HG03064 (cell line): ENCODE results near the gene CPOX.

Experiments
- ATAC-seq: cut with Tn5 transposase; IDR thresholded peaks from one replicate; pipeline ENCODE4 v1.9.1; 2021; ENCODE audit warnings: low read depth; ENCODE audit not compliant: unreplicated experiment

The CPOX gene

GRCh38 chr3:98542623-98543022, 50.8 kb downstream of the CPOX start:
- ATAC-seq, result no peak

- ATAC-seq, result no peak
Observed at GRCh38 chr3:98541695-98542094, 51.7 kb downstream of the CPOX start.

GRCh38 chr3:98540346-98540745, 53.1 kb downstream of the CPOX start:
- peak; percentile 42 for ATAC-seq

GRCh38 chr3:98536456-98537017, 56.9 kb downstream of the CPOX start:
- ATAC-seq, result peak; percentile 74

DNA sequence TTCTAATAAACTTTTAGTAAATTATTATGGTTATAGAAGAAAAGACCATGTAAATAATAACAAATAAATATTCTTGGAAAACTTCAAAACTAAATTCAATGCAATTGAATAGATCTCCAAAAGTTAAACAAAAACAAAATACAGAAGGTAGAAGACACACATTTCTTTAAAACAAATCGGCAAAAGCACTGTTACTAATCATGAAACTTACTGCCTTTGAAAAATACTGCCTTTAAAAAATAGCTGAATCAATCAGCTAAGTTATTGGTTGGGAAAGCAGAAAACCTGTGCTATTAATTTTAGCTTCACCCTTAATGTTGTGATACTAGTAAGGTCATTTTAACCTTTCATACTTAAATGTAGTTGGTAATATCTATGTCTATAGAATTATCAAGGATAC, 58.7 kb downstream of the CPOX start:
- no peak for ATAC-seq

- ATAC-seq, result no peak
Observed at GRCh38 chr3:98534168-98534567, 59.2 kb downstream of the CPOX start.

DNA sequence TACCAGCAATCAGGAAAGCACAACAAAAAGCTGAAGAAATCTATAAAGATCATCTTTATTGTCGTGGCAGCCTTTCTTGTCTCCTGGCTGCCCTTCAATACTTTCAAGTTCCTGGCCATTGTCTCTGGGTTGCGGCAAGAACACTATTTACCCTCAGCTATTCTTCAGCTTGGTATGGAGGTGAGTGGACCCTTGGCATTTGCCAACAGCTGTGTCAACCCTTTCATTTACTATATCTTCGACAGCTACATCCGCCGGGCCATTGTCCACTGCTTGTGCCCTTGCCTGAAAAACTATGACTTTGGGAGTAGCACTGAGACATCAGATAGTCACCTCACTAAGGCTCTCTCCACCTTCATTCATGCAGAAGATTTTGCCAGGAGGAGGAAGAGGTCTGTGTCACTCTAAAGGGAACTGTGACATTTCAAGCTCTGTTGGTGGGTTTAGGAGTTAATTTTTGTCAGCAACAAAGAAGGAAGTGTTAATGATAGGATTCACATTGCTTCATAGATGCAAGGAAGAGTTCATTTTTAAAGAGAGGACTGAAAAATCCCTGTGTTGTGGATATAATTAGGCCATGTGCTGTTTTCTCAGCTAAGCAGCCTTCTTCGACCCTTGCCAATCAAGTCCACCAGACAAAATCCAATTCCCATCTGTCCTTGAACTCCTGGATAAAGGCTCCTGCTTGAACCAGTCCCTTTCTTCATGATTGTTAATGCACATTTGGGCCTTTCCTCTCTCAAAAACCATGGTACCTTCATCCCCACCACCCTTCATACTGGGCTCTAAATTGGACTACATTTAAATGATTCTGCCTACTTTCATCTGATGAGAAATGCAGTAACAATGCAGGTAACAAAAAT, 60.5 kb downstream of the CPOX start:
- ATAC-seq, result no peak

DNA sequence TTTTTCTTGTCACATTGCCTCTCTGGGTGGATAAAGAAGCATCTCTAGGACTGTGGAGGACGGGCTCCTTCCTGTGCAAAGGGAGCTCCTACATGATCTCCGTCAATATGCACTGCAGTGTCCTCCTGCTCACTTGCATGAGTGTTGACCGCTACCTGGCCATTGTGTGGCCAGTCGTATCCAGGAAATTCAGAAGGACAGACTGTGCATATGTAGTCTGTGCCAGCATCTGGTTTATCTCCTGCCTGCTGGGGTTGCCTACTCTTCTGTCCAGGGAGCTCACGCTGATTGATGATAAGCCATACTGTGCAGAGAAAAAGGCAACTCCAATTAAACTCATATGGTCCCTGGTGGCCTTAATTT, 61.2 kb downstream of the CPOX start:
- ATAC-seq, result no peak

GRCh38 chr3:98531622-98532274, 61.7 kb downstream of the CPOX start, which contains the start of gene GPR15:
Gene GPR15, plus strand, starts transcription at chr3:98531978. Its CDS starts 56 bp downstream, at chr3:98532034.
- ATAC-seq, result peak; percentile 20

DNA sequence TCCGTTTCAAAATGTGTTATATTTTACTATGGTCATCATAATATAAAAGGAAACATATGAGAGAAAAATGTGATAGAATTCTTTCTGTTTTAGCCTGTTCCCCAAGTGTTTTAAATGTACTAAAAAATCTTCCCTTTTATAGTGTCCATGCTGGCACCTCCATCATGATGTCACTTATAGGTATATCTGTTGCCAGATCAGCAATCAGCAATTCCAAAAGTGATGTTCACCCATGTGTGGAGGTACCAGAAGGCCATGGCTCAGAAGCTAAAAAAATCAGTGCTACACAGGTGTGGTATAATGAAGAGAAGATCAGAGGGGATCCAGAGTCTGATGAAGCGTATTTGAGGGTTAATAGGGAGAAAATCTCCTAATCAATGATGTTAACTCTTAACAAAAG, 62.7 kb downstream of the CPOX start:
- ATAC-seq, result no peak

GRCh38 chr3:98529856-98530459, 63.5 kb downstream of the CPOX start:
- no peak for ATAC-seq
